Upper lobe of left lung (tissue), 4 donors: Measurements from ENCODE around the gene SLC17A2.

Experiments used
- CTCF ChIP-seq, 6 experiments: fragments of 450-650 bp in 4 of 6; fragments of 200-600 bp in 2 of 6; sonication (generic) in 2 of 6; IDR thresholded peaks; one replicate each; pipeline ENCODE4 v1.5.1; 2016 to 2019; ENCODE audit warnings: antibody characterized with exemption in 6 of 6
- POLR2A ChIP-seq, 4 donors: fragments of 450-650 bp; IDR thresholded peaks; one replicate each; pipeline ENCODE4 v1.5.1; 2016 to 2017; ENCODE audit warnings: antibody characterized with exemption in 4 of 4, mild to moderate bottlenecking in 2 of 4

- TF ChIP-seq POLR2A (IDR thresholded peaks at IDR 0.05) (no peak), CTCF (IDR thresholded peaks at IDR 0.05) (no peak)
These were observed 33.1 kb upstream of the SLC17A2 start for GRCh38 chr6:25963426-25964123.
